ENCODE results near the gene PCYOX1L.

PCYOX1L gene

GRCh38 chr5:149367249-149367971, 9.6 kb downstream of the PCYOX1L start:
- TF ChIP-seq TAF1 (IDR thresholded peaks at IDR 0.05; ENCODE audit: borderline replicate concordance, insufficient read depth, low read length) (no peak), FOXP2 (optimal IDR thresholded peaks at IDR 0.05; ENCODE audit: borderline replicate concordance, extremely low read depth, extremely low read length, insufficient read depth) (peak; percentile 36)

- TF ChIP-seq REST (IDR thresholded peaks at IDR 0.05; ENCODE audit: insufficient read depth in 1 of 2, low read depth in 2 of 2, low read length in 2 of 2), result no peak
- no peak for TF ChIP-seq FOXP2 (optimal IDR thresholded peaks at IDR 0.05; ENCODE audit: borderline replicate concordance, extremely low read depth, extremely low read length, insufficient read depth)
- TF ChIP-seq POLR2AphosphoS5 (IDR thresholded peaks at IDR 0.05; ENCODE audit: low read depth, low read length), result no peak
- TF ChIP-seq TAF1 (IDR thresholded peaks at IDR 0.05; ENCODE audit: borderline replicate concordance, insufficient read depth, low read length), result no peak
- TF ChIP-seq SIN3A (IDR thresholded peaks at IDR 0.05; ENCODE audit: borderline replicate concordance, insufficient read depth, low read length), result no peak
These were observed 10.3 kb downstream of the PCYOX1L start for GRCh38 chr5:149367972-149368645.

- TF ChIP-seq SIN3A (IDR thresholded peaks at IDR 0.05; ENCODE audit: borderline replicate concordance, insufficient read depth, low read length), result no peak
- no peak for TF ChIP-seq POLR2AphosphoS5 (IDR thresholded peaks at IDR 0.05; ENCODE audit: low read depth, low read length)
- TF ChIP-seq FOXP2 (optimal IDR thresholded peaks at IDR 0.05; ENCODE audit: borderline replicate concordance, extremely low read depth, extremely low read length, insufficient read depth), result no peak
- TF ChIP-seq REST (IDR thresholded peaks at IDR 0.05; ENCODE audit: insufficient read depth in 1 of 2, low read depth in 2 of 2, low read length in 2 of 2), result no peak
- no peak for TF ChIP-seq TAF1 (IDR thresholded peaks at IDR 0.05; ENCODE audit: borderline replicate concordance, insufficient read depth, low read length)
These were observed 13.0 kb downstream of the PCYOX1L start for GRCh38 chr5:149370878-149371277.

- TF ChIP-seq REST (IDR thresholded peaks at IDR 0.05; ENCODE audit: insufficient read depth in 1 of 2, low read depth in 2 of 2, low read length in 2 of 2), result no peak
- TF ChIP-seq TAF1 (IDR thresholded peaks at IDR 0.05; ENCODE audit: borderline replicate concordance, insufficient read depth, low read length), result no peak
- no peak for TF ChIP-seq POLR2AphosphoS5 (IDR thresholded peaks at IDR 0.05; ENCODE audit: low read depth, low read length)
- no peak for TF ChIP-seq FOXP2 (optimal IDR thresholded peaks at IDR 0.05; ENCODE audit: borderline replicate concordance, extremely low read depth, extremely low read length, insufficient read depth)
- TF ChIP-seq SIN3A (IDR thresholded peaks at IDR 0.05; ENCODE audit: borderline replicate concordance, insufficient read depth, low read length), result no peak
These were observed 13.6 kb downstream of the PCYOX1L start for GRCh38 chr5:149371296-149371962.

GRCh38 chr5:149372076-149372795, 14.4 kb downstream of the PCYOX1L start:
- TF ChIP-seq POLR2AphosphoS5 (IDR thresholded peaks at IDR 0.05; ENCODE audit: low read depth, low read length) (no peak), SIN3A (IDR thresholded peaks at IDR 0.05; ENCODE audit: borderline replicate concordance, insufficient read depth, low read length) (no peak), REST (IDR thresholded peaks at IDR 0.05; ENCODE audit: insufficient read depth in 1 of 2, low read depth in 2 of 2, low read length in 2 of 2) (no peak), FOXP2 (optimal IDR thresholded peaks at IDR 0.05; ENCODE audit: borderline replicate concordance, extremely low read depth, extremely low read length, insufficient read depth) (no peak), TAF1 (IDR thresholded peaks at IDR 0.05; ENCODE audit: borderline replicate concordance, insufficient read depth, low read length) (no peak)

Data from PFSK-1 (cell line).